ENCODE data around the gene MAGI3.

The MAGI3 gene

DNA sequence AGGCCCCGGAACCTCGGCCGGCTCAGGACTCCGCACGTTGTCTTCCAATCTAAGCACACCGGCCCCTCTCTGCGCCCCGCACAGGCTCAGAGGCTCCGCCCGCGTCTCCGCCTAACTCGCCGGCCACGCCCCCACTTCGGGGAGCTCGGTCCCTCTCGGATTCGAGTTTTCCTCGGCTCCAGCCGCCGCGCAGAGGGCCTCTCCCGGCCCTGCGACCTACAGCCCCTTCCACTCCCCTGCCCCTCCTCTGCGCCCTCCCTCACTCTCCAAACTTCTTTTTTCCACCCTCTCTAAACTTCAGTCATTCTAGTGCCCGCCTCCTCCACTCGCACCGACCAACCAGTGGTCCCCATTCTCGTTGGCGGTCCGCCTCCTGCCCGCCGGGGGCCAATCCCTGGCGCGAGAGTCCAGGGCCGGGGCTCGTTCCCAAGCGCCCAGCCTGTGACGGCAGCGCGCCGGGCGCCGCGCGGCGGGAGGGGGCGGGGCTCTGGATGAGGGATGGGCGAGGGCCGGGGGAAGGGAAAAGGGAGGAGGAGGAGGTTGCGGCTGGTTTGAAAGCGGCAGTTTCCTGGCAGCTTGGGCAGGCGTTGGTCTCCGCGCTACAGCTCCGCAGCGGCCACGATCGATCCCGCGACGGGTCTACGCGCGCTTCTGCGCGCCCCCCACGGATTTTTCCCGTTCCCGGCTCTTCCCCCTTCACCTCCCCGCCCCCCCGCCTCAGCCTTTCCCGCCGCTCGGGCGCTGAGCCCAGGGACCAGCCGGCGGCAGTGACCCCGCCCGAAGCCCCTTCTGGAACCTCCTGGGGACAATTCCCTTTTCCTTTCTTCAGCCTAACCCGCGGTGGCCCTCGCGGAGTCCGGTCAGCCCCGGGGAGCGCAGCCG, at the start of gene MAGI3:
Gene MAGI3, plus strand, starts transcription at position 563 of the 882 bp plus-strand sequence. CDS start 519 bp downstream, outside the sequence.
- peaks cover 32% of the 10 kb centered on the region for H3K4me1 Mint-ChIP-seq
- peak within 1 kb of the TSS; percentile 16 to 71 for H3K27ac Mint-ChIP-seq
- H3K4me3 Mint-ChIP-seq: peak within 1 kb of the TSS; percentile 79 to 87
- DNase-seq (peak; percentile 92 to 94), ATAC-seq (peak; percentile 95)
- peaks cover 0 to 6% of the 10 kb centered on the region in 2 donors for H3K9me3 Mint-ChIP-seq
- H3K27me3 Mint-ChIP-seq: peaks cover 17% of the 10 kb centered on the region

DNA sequence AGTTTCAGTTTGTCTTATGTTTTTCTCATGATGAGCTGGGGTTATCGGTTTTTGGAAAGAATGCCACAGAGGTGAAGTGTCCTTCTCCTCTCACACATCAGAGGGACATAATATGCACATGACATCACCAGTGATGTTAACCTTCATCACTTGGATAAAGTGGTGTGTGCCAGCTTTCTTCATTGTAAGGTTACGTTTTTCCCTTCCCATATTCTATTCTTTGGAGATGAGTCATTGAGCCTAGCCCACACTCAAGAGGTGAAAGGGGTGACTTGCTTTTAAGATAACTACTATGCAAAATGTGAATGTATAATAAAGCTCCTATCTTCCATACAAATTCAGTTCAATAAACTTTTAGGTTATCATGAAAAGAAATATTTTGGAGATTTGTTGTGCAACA, 36.7 kb upstream of the MAGI3 start:
- H3K9me3 Mint-ChIP-seq: no peaks in the 10 kb centered on the region
- no peaks in the 10 kb centered on the region for H3K4me1 Mint-ChIP-seq
- no peak overlapping the region for H3K4me3 Mint-ChIP-seq
- ATAC-seq (no peak), DNase-seq (no peak)
- no peaks in the 10 kb centered on the region for H3K27me3 Mint-ChIP-seq
- no peak overlapping the region for H3K27ac Mint-ChIP-seq

- Mint-ChIP-seq H3K27me3 (no peaks in the 10 kb centered on the region), H3K9me3 (peaks cover 0 to 4% of the 10 kb centered on the region in 2 donors), H3K4me3 (no peak overlapping the region), H3K27ac (no peak overlapping the region), H3K4me1 (peaks cover 5% of the 10 kb centered on the region)
- no peak for ATAC-seq
- DNase-seq: no peak
Measured at GRCh38 chr1:113363935-113364334, 26.4 kb upstream of the MAGI3 start.

GRCh38 chr1:113369040-113369439, 21.3 kb upstream of the MAGI3 start:
- peaks cover 7% of the 10 kb centered on the region for H3K4me1 Mint-ChIP-seq
- no peaks in the 10 kb centered on the region for H3K9me3 Mint-ChIP-seq
- no peak overlapping the region for H3K4me3 Mint-ChIP-seq
- H3K27me3 Mint-ChIP-seq: peaks cover 8% of the 10 kb centered on the region
- no peak overlapping the region for H3K27ac Mint-ChIP-seq
- DNase-seq (peak in 1 of 2 donors; percentile 29), ATAC-seq (peak; percentile 76)

DNA sequence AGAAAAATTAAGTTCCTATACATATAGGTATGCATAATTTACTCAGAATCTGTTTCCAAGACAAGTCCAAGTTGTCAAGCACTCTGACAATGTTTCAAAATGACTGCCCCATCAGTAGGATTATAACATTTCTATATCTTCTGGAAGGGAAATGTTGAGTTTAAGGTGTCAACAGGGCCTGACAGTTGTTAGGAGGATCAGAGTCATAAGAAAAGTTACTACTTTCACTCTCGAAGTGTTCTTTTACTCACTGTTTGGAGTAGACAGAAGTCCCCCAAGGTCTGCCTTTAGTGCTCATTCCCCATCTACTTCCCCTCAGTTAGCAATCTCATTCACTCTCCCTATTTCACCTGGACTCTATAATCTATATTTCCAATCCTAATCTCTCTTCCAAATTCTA, 20.6 kb upstream of the MAGI3 start:
- peak; percentile 86 for ATAC-seq
- no peak overlapping the region for H3K27ac Mint-ChIP-seq
- peaks cover 7% of the 10 kb centered on the region for H3K4me1 Mint-ChIP-seq
- no peak for DNase-seq
- no peaks in the 10 kb centered on the region for H3K9me3 Mint-ChIP-seq
- H3K27me3 Mint-ChIP-seq: peaks cover 8% of the 10 kb centered on the region
- no peak overlapping the region for H3K4me3 Mint-ChIP-seq

- Mint-ChIP-seq H3K27me3 (peaks cover 8% of the 10 kb centered on the region), H3K9me3 (no peaks in the 10 kb centered on the region), H3K4me1 (peaks cover 7% of the 10 kb centered on the region), H3K4me3 (no peak overlapping the region), H3K27ac (no peak overlapping the region)
- no peak for ATAC-seq
- no peak for DNase-seq
Measured at GRCh38 chr1:113370868-113371267, 19.4 kb upstream of the MAGI3 start.

GRCh38 chr1:113372546-113372945, 17.8 kb upstream of the MAGI3 start:
- H3K4me1 Mint-ChIP-seq: peaks cover 7% of the 10 kb centered on the region
- no peak overlapping the region for H3K4me3 Mint-ChIP-seq
- no peak for ATAC-seq
- DNase-seq: no peak
- H3K9me3 Mint-ChIP-seq: no peaks in the 10 kb centered on the region
- peaks cover 20% of the 10 kb centered on the region for H3K27me3 Mint-ChIP-seq
- no peak overlapping the region for H3K27ac Mint-ChIP-seq

DNA sequence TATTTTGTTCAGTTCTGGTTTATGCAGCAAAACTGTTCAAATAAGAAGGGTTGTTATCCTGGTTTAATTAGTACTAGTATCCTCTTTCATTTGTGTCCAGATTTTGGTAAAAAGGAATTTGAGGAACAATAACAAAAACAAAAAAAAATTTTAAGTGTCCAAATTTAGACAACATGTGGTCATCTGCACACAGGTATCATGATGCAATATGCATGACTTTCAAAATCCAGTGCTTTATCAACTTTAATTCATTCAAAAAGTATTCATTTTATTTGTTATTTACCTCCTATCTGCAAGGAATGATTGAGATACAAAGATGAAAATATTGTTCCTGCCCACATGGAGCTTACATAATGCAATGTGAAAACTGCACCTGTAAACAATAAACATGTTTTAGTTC, 16.7 kb upstream of the MAGI3 start:
- Mint-ChIP-seq H3K4me3 (no peak overlapping the region), H3K4me1 (peaks cover 5% of the 10 kb centered on the region), H3K27me3 (peaks cover 20% of the 10 kb centered on the region), H3K27ac (no peak overlapping the region), H3K9me3 (no peaks in the 10 kb centered on the region)
- ATAC-seq (no peak), DNase-seq (no peak)

- no peak overlapping the region for H3K4me3 Mint-ChIP-seq
- ATAC-seq: no peak
- no peaks in the 10 kb centered on the region for H3K4me1 Mint-ChIP-seq
- peaks cover 17% of the 10 kb centered on the region for H3K27me3 Mint-ChIP-seq
- no peak overlapping the region for H3K27ac Mint-ChIP-seq
- no peak for DNase-seq
- H3K9me3 Mint-ChIP-seq: no peaks in the 10 kb centered on the region
Measured at GRCh38 chr1:113375878-113376277, 14.4 kb upstream of the MAGI3 start.

DNA sequence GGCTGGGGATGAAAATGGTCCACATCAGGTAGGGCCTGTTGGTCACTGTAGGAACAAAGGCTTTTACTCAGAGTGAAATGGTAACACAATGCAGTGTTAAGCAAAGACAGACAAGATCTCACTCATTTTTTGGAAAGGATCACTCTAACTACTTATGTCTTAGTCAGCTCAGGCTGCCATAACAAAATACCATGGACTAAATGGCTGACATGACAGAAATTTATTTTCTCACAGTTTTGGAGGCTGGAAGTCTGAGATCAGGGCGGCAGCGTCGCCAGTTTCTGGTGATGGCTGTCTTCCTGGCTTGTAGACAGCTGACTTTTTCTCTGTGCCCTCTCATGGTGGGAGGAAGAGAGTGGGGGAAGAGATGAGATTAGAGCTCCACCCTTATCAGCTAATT, 10.2 kb upstream of the MAGI3 start:
- no peak overlapping the region for H3K27ac Mint-ChIP-seq
- no peak for ATAC-seq
- no peak overlapping the region for H3K4me3 Mint-ChIP-seq
- H3K27me3 Mint-ChIP-seq: peaks cover 12% of the 10 kb centered on the region
- no peak for DNase-seq
- H3K9me3 Mint-ChIP-seq: no peaks in the 10 kb centered on the region
- no peaks in the 10 kb centered on the region for H3K4me1 Mint-ChIP-seq

DNA sequence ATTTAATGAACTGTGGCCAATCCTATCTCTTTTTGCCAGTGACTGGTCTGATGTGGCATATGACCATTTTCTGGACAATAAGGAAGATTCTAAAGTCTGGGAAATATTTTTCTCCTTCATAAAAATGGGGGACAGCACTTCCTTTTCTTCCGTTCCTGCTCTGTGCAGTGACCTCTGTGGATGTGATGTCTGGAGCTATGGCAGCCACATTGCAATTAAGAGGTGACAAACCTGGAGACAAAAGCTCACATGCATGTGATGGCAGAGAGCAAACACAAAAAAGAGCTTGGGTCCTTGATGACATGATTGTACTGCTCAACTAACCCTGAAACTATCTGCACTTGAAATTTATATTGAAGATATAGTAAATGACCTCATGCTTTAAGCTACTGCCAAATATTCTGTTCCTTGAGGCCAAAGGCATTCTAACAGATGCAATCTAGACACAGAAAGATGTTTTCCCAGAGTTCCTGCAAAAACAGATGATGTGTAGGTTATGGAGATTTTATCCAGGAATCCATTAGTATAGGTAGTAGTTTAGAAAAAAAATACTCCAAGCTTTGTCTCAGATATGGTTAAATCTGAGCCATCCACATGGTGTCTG, 2.2 kb upstream of the MAGI3 start:
- Mint-ChIP-seq H3K4me3 (peak overlapping the region in 1 of 2 donors; percentile 38), H3K9me3 (peaks cover 0 to 6% of the 10 kb centered on the region in 2 donors), H3K4me1 (peaks cover 32% of the 10 kb centered on the region), H3K27ac (no peak overlapping the region), H3K27me3 (peaks cover 17% of the 10 kb centered on the region)
- no peak for ATAC-seq
- no peak for DNase-seq

- ATAC-seq (no peak), DNase-seq (no peak)
- Mint-ChIP-seq H3K27me3 (peaks cover 17% of the 10 kb centered on the region), H3K9me3 (peaks cover 0 to 6% of the 10 kb centered on the region in 2 donors), H3K4me3 (peak overlapping the region; percentile 79 to 87), H3K4me1 (peaks cover 32% of the 10 kb centered on the region), H3K27ac (no peak overlapping the region)
Measured at GRCh38 chr1:113388621-113389358, 1.5 kb upstream of the MAGI3 start.

DNA sequence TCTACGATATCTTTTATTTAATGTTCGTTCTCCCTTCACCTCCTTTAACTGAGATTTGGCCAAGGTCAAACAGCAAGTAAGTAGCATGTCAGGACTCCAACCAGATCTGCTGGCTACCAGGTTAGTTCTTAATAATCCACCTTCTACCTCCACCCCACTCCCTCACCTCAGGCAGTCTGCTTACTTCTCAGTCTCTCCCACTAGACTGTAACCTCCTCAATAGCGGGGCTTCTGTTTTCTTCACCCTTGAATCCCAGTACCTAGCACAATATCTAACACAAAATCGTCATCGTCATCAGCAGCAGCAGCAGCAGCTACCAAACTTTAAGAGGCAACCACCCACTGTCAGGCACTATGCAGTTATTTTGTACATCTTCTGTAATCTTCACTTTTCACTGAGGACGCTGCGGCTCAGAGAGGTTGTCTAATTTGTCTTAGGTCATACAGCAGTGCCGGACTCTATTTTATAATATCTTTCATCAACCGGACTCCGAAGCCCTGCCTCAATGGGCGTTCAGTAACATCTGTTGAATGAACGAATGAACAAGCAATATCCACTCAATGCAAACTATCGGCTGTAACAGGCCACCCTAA, 859 bp upstream of the MAGI3 start:
- Mint-ChIP-seq H3K4me3 (peak overlapping the region; percentile 79 to 87), H3K27ac (peak overlapping the region in 1 of 2 donors; percentile 71), H3K27me3 (peaks cover 17% of the 10 kb centered on the region), H3K4me1 (peaks cover 32% of the 10 kb centered on the region), H3K9me3 (peaks cover 0 to 6% of the 10 kb centered on the region in 2 donors)
- DNase-seq (no peak), ATAC-seq (no peak)

DNA sequence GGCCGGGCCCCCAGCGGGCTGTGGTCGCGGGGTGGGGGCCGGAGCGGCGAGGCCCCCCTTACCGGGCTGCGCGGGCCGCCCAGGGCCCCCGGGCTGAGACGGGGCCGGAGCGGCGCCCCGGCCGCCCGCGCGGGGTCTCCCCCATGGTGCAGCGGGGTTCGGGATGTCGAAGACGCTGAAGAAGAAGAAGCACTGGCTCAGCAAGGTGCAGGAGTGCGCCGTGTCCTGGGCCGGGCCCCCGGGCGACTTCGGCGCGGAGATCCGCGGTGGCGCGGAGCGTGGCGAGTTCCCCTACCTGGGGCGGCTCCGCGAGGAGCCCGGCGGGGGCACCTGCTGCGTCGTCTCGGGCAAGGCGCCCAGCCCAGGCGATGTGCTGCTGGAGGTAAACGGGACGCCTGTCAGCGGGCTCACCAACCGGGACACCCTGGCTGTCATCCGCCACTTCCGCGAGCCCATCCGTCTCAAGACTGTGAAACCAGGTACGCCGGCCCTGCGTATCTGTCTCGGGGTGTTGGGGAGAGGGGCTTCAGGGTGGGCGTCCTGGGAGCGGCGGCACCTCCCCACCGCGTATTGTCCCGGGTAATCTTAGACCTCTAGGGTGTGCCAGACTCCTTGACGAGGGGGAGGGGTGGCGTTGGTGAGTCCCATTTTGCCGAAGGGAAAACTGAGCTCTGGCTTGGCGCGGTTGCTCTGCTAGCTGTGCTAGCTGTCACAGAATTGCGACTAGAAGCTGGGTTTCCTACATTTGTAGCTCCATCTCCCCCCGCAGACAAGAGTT, 745 bp downstream of the MAGI3 start:
- Mint-ChIP-seq H3K27me3 (peaks cover 21% of the 10 kb centered on the region), H3K9me3 (peaks cover 0 to 6% of the 10 kb centered on the region in 2 donors), H3K27ac (no peak overlapping the region), H3K4me1 (peaks cover 32% of the 10 kb centered on the region), H3K4me3 (peak overlapping the region; percentile 79 to 87)
- ATAC-seq: peak; percentile 41
- peak; percentile 52 to 57 for DNase-seq

Data from stimulated activated naive CD8-positive, alpha-beta T cell treated with anti-CD3 and anti-CD28 coated beads, Interleukin-15, amount 100 ng/mL, for 72 hours (primary cell).